Measurements from ENCODE around the gene KCNQ1.
A peak's percentile ranks its signal among the peaks of the same experiment; 100 is the strongest.

Gene KCNQ1

DNA sequence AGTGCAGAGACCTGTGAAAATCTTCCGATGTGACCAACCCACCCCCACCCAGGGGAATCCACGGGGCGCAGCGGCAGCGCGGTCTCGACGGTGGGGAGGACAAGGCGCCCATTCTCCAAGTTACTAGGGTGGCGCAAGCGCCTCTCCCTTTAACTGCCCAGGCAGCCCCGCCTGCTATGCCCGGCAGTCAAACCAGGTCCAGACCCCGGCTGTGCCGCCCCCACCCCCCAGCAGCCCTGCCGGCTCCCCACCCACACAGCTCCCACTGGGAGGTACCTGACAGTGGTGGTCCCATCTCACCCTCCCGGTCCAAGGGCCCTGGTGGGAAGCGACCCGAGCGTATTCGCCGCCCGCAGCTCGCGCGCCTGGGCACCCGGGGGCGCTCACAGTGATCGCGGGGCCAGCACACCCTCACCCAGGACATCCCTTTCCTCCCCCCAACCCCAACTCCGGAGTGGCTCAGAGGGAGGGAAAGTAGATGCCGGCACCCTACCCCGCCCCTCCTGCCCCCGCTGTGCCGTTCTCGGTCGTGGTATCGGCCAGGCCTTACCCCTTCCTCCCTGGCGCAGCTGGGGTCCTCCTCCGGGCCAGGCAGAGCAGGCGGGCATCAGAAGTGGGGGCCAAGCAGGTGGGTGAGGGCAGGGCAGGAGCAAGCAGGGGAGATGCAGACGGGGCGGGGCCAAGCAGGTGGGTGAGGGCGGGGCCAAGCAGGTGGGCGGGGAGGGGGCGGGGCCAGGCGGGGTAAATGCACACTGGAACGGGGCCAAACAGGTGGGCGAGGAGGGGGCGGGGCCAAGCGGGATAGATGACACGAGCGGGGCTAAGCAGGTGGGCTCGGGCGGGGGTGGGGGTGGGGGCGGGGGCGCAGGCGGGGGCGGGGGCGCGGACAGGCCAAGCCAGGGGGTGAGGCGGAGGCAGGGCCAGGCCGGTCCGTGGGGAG lies 657 bp upstream of the KCNQ1 start, which contains the start of gene TRPM5:
Gene TRPM5 (minus strand): TSS at position 634 of the 940 bp plus-strand sequence. CDS start 21,478 bp downstream, outside the sequence.
- DNase-seq (ENCODE audit: low spot score), result no peak

DNA sequence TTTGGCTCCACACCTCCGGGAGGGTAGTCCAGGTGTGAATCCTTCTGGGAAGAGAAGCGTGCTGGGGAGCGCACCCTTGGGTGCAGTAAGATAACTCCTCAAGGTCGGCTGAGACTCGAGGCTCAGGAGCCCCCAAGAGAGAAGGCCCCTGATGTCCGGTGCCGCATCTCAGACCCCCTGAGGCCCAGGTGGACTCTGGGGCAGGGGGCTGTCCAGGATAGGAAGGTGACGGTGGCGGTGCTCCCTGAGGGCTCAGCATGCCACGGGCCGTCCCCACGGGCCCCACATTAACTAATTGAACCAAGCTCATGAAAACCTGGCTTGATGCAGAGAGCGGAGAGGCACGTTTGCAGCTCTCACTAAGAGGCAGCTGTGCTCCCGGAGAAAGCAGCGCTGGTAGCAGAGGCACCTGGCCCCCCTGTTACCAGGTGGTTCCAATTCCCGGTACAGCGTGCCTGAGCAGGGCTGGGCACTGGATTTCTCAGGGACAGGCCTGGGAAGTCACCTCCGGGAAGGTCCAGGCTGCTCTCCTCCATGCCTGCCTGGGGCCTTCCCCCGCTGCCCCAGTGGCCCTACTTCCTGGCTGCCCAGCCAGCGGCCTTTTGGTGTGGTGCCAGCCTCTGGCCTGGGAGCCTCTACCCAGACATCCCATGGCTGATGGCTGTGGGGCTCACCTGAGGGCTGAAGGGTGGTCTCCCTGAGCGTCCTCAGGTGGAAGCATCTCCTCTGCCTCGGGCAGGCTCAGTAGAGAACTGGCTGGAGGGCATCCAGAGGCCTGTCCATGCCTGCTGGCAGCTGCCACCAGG lies 1.1 kb downstream of the KCNQ1 start:
- DNase-seq (ENCODE audit: low spot score), result no peak

DNA sequence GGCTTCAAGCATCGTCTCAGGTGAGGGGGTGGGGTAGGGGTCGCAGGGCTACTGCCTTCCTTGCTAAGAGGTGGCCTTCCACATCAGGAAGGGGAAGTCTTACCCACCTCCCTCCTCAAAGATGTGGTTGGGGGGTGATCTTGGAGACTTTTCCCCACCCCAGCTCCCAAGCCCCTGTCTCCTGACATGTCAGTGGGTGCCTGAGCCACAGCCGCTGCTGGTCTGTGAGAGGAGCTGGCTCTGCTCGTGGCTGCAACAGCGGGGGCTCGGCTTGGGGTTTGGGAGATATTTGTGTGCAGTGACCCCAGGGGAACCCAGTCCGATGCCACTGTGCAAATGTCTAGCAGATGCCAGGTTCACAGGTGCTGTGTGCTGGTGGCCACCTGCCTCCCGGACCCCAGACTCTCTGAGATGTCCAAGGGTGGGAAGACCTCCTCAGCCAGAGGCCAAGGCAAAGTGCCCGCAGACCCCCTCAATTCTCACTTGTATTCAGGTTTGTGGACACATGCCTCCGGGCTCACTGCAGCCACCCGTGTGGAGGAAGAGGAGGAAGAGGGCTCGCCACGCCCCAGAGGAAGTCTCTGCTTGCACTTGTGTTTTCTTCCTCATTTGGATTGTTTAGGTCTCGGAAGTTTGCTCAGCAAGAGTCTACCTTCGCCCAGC lies 1.9 kb downstream of the KCNQ1 start:
- no peak for DNase-seq (ENCODE audit: low spot score)

DNA sequence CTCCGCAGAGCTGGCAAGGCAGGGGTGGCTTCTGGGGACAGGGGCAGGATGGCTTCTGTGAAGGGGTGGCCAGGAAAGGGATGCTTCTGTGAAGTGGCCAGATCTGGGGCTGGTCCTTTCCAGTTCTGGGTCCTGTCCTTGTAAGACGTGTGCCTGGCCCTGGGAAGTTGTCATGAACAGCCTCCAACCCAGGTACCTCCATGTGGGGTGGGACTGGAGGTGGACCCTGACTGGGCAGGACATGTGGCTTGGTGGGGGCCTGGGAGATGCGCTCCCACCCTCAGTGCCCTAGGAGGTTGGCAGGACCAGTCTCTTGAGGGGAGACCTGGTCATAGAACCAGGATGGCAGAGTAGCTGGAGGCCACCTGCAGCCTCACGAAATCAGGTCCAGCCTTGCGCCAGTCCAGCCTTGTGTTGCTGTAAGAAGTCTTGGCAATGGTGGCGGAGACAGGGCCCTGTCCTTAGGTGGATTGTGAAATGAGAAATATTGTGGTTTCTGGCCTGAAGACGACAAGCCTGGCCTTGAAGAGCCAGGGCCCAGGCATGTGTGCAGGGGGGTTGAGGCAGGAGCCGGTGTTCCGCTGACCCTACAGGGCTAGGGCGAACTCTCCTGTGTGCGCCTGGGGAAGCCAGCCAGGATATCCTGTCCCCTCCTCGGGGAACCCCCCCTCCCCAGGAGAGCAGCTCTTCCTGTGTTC lies 2.6 kb downstream of the KCNQ1 start:
- DNase-seq (ENCODE audit: low spot score), result no peak

DNA sequence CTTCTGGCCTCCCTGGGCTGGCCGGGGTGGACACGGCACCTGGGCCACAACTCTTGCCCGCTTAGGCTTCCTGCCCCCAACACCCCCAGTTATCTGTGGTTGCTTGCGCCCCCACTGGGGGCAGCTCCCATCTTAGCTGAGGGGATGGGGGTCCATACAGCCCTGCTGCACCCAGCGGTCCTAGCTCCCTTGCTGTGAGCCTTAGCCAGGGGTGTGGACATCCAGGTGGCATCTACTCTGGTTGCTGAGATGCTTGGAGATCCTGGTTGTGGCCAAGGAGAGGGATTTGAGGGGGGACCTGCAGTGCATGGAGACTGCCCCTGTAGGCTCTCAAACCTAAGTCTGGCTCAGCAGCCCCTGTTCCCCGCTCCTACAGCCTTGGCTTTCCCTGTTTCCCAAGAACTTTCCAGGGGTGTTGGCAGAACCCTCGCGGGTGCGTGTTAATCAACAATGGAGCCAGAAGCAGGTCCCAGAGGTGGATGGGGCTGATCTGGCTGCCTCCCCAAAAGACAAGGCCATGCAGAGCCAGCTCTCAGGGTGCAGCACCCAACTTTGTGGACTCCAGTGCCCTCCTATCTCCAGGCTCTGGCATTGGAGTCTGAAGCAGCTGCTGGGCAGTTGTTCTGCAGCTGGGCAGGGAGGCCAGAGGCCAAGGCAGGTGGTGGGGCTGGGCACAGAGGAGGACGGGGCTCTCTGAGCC lies 3.3 kb downstream of the KCNQ1 start:
- DNase-seq (ENCODE audit: low spot score), result no peak

DNA sequence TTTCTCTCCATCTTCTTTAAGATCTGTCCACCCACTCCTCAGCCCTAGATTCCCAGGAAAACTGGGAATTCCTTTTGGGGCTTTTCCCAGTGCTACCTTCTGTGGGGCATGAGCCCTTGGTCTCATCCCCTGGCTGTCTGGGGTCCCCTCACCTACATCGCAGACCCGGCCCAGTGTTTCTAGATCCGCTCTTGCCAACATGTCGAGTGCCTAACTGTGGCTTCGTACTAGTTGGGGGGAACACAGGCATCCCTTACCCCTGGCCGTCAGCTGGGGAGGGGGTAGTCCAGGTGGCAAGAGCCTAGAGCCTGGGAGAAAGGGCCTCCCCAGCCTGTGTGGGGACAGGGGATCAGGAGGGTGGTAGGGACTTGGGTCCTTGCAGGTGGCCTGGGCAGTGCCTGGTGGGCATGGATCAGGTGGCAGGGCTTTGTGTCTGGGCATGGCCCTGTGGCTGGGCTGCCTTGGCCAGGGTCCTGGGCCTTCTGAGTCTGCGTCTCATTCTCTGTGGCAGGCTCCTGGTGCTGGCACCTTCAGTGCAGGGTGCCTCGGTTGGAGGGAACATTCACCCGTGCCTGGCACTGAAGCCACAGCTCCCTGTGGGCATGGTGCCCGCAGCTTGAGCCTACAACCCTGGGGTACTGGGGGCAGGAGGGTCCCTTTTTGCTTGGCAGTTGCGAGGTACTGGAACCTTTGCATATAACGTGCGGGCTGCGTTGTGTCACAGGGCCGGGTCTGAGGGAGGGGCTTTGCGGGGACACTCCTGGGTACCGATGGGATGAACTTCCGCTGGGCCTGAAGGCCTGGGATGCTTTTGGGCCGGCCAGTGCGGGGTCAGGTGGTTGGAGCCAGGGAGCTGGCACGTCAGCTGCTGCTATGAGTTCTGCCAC lies 4.1 kb downstream of the KCNQ1 start:
- DNase-seq (ENCODE audit: low spot score), result no peak

DNA sequence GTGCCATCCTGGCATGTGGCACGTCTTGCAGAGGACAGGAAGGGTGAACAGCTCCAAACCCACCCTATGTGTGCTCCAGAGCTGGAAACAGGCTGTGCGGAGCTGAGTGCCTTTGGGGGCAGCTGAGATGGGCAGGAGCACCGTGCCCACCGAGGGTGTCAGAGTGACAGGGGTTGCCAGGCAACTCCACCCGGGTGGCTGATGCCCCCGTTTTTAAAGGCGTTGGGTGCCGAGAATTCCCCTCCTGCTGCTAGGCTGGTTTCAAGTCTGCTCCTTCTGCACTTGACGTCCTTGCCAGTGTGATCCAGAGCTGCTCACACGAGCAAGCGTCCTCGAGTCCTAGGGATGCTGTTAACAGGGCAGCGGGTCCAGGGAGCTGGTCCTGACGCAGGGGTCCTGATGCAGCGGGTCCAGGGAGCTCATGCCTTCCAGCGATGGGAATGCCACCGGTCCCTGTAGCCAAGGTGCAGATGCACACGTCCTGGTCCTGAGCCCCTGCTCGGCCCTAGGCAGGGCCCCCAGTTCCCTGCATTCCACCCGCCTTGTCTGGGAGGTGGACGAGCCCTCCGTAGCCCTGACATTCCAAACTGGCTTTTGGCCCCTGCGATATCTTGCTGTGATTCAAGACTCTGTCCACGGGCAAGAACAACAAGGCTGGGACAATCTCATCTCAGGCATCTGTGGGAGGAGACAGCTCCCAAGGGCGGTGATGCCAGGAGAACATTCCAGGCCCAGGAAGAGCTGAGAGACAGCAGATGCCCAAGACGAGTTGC lies 4.9 kb downstream of the KCNQ1 start:
- DNase-seq (ENCODE audit: low spot score), result peak; percentile 23

DNA sequence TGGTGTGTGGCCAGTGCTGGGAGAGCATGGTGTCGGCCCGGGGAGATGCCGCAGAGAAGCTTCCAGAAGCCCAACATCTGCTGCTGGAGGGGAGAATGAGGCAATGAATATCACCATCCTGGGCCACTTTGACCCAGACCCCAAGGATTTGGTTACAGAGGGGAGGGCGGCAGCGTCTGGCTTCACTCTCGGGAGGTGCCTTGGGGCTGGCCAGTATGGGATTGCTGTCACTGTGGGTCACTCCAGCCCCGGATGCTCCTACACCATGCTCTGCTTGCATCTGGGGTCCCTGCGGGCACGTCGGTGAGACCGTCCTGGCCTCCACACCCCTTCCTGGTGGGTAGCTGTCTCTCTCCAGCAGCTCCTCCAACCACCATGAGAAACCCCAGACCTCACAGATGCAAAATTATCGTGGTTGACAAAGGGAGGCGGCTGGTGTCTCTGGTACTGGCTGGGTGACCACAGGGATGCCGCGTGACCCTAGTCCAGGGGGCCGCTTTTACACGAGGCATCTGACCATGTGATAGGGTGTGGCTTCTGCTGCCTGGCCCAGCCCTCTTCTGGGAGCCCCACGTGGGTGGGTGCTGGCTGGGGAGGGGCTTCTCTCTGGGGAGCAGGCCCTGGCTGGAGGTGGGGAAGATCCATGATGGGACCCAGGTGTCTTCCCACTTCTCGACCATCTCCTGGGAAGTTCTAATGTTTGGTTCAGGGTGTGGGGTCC lies 5.7 kb downstream of the KCNQ1 start:
- no peak for DNase-seq (ENCODE audit: low spot score)

DNA sequence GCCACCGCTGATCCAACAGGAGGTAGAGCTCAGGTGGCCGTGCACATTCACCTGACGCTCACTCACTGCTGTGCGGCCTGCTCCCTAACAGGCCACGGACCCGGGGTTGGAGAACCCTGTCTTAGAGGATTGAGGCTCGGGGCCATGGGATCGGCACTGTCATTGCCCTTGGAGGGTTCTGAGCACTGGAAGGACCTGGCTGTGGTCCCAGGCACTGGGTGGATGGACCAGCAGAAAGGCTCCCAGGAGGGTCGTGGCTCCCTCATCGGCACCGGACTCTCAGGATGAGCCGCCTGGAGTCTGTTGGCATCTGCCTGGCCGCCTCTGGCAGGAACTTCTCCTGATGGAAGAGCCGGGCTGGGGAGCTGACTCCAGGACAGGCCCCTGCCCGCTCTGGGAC lies 6.5 kb downstream of the KCNQ1 start:
- DNase-seq (ENCODE audit: low spot score), result no peak

DNA sequence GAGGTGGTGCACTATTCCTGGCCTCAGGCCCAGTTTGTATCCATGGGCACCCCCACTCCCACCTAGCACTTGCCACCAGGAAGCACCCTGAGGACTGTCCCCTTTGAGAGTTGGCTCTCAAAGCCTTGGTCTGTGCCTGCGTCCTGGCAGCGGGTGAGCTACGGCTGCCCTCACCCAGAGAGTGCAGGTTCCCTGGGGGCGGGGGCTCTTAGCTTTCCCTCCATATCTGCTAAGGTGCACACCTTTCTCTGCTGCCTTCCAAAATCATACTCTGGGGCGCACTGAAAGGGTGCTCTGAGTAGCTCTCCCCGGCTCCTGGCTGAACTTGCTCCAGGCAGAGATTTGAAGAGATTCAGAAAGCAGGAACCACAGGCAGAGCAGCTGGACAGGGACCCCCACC lies 7.1 kb downstream of the KCNQ1 start:
- no peak for DNase-seq (ENCODE audit: low spot score)

DNA sequence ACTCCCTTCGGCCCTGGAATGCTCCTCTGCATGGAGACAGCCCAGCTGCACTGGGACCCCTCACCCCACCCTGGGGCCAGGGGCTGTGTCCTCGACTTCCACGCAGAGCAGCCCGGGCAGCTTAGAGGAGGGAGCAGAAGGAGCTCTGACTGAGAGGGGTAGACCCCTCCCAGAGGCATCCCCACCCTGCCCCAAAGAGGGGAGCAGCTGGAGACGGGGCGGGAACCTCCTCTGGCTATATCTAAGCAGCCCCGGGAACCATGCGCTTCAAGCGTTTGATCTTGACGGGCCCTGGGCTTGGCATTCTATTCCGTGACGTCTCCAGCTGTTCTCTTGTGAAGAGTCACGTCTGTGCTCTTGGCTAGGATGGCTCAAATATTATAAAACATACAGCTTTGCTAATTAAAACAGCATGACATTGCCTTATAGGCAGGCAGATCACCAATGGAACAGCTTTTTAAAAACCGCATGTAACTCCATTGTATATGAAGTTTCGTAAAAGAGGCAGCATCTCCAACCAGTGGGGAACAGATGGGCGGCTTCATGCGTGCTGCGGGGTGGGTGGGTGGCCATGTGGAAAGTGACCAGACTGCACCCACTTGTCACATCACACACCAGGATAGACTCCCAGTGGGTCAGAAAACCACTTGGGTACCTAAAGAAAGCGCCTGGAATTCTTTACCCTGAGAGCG lies 7.7 kb downstream of the KCNQ1 start:
- DNase-seq (ENCODE audit: low spot score), result no peak

DNA sequence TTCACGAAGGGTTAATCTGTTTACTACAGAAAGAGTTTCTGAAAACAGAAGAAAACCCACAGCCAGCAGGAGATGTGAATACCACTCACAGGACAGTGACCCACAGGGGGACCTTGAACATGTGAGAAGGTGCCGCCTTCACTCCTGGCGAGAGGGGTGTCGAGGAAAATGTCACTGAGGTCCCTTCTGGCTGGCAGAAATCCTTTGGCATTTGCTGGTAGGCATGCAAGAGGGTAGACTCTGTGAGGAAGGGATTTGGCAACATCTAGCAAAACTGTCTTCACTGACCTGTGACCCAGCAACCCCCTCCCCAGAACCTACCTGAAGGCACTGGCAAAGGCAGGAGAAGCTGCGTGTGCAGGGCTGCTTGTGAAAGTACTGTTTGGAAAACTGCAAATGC lies 8.6 kb downstream of the KCNQ1 start:
- DNase-seq (ENCODE audit: low spot score), result no peak

DNA sequence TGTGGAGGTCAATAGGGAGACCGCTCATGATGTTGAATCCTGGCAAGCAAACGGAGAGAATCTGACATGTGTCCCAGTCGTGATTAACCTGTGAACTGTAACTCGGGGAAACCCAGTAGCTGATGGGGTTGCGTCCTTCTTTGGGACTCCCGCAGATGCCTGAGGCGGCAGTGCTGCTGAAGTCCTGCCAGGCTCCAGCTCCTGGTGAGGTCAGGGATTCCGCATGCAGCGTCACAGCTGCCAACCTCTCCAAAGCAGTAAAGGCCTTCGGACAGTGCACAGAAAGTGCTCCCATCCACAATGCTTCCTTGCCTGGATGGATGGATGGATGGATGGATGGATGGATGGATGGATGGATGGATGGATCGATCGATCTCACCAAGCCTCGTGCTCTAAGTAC lies 13.5 kb downstream of the KCNQ1 start:
- DNase-seq (ENCODE audit: low spot score), result no peak

DNA sequence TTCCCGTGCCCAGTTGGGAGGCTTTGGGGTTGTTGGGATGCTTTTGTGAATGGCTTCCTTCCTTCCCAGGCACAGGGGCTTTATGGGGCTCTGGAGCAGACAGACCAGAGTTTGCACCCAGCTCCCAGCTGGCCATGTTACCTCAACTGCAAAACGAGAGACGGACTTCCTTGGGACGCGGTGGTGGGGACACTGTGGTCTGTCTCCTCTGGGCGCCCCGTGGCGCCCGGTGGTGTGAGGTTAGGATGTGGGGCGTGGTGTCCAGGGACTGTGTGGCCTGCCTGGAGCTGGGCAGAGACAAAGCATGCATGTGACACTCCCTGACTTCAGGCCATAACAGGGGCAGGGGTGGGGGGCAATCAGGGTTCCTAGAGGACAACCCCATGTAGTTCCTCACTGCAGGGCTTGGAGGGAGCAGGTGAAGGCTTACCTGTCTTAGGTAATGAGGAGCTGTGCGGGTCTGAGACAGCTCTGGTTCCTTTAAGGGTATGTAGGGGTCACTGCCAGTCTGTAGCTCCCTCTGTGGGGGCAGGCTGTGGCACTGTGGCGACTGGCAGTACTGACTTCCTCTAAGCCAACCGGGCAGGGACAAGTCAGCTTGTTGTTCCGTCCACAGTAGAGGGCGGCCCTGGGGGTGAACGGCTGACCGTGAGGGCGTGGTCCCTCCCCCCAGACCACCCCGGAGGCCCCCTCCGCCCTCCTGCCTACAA lies 14.4 kb downstream of the KCNQ1 start:
- no peak for DNase-seq (ENCODE audit: low spot score)

DNA sequence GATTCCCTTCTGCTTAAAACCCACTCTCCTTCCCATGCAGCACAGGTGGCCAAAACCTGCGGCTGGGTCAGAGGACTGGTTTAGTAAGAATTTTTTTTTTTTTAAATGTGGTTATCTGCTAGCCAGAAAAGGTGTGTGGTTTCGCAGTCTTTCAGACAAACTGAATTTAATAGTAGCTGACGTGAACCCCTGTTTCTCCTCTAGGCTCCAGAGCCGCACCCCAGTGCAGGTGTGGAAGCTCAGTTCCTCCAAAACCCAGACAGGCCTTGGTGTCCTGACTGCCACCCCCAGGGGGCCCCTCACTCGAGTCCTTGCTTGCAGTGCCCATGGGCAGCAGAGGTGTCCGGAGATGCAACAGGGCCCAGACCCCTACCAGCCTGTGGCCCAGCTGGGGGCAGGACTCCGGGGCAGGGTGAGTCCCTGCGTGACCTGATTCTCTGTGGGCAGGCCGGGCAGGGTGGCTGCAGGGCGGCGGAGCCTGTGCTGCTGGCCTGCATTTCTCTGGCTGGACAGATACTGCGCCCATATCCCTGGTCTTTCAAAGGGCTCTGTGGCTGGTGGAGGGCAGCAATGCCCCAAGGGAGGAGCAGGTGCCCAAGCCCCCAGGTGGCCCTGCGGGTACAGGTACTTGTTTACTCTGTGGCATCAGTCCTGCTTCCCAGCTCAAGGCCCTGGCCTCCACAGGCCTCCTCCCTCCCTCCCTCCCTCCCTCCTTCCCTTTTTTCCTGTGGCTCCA lies 15.2 kb downstream of the KCNQ1 start:
- no peak for DNase-seq (ENCODE audit: low spot score)

DNA sequence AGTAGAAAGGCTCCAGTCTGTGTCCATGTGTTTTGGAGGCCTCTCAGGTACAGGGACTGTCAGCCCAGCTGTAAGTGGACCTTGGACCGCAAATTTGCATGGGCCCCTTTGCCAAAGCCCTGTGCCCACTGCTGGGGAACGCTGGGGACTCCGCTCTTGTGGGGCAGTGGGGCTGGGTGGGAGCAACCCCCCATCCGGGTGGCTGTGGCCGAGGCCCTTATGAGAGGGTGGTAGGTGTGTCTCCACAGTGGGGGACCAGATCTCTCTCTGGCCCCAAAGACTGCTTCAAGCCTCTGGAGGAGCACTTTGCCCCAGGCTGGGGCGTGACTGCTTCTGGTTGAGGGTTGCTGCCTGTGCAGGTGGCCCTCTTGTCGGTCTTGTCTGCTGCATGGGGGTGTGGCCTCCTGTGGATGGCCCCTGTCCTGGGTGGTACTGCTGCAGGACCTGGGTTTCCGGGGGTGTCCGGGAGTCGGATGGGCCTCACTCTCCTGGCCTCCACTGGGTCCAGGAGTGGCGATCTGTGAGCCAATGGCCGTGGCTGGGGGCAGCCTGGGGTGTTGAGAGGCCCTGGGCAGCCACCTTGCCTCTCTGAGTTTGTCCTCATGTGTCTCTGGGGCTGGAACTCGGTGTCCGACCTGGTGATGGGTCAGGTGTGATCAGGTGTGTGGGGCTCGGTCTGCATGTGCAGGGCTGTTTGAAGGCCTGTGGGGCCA lies 15.9 kb downstream of the KCNQ1 start:
- DNase-seq (ENCODE audit: low spot score), result no peak

Measured in AG08395 (cell line).